ENCODE measurements around the gene PIK3C2G. TPM values are rescaled to one million over a fixed set of nuclear protein-coding genes. Genes with fewer than 3 reads are reported as not detected.

PIK3C2G gene
- total and polyA plus RNA-seq, 10 of the 15 experiments (the other 5 are each of a cell fraction or from before 2014, with no cell fraction given): not detected

GRCh38 chr12:18258929-18259328 lies 2.4 kb upstream of the PIK3C2G start (continued):
- TF ChIP-seq NKRF (conservative IDR thresholded peaks at IDR 0.05): no peak

DNA sequence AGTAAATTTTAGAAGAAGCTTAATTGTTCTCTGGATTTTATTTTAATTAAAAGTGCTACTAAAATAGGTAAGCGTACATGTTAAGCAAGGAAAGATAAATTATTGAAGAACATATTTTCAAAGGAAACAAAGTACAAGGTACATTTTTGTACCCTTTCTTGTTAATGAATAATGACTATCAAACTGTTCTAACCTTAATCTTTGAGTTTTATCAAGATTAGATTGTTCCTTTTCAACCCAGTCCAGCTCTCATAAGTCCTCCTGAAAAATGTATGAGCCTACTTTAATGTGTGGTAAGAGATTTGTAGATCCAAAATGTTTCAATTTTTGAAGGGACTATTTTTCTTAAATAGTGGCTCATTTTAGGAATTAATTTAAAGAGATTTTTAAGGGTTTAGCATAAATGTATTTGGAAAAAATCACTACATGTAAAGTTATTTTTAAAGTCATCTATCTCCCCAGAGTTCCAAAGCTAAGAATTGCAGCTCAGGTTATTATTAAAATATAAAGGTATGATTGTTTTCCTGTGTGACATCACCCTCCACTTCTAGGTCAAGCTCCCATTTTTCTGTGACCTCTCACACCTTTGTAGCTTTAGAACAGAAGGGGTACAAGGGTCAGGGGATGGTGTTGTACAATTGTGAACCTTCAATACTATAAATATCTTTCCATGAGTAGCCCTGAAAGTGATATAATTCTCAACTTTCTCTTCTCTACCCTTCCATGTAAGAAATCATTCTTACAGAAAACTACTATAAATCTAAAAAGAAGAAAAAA lies 1.2 kb upstream of the PIK3C2G start:
- RAD21 ChIA-PET (ENCODE audit: unreplicated experiment): interaction anchor here (1.4 kb wide), 1 partner anchor 10 kb away, joined by 3 read pairs; no protein-coding TSS in a partner anchor
- CTCF ChIA-PET: interaction anchor here (1.0 to 2.8 kb wide), 2 partner anchors 10 to 101 kb away, joined by 3 to 13 read pairs; no protein-coding TSS in a partner anchor
- no peak overlapping the region for H3K9ac ChIP-seq (ENCODE audit: control insufficient read depth, insufficient read depth, low read length)
- in situ Hi-C loops (cut with MboI) (loop anchor here (10.0 kb wide), 1 partner anchor 925 kb away; no protein-coding TSS in a partner anchor), intact Hi-C loops (cut with micrococcal nuclease; ENCODE audit: unreplicated experiment) (loop anchor here (10.0 kb wide), 1 partner anchor 295 kb away; no protein-coding TSS in a partner anchor)
- no peaks in the 10 kb centered on the region for H3K4me1 ChIP-seq (ENCODE audit: control insufficient read depth, insufficient read depth, low read length)
- FAIRE-seq (no peak), ATAC-seq (no peak), DNase-seq (ENCODE audit: low read depth, low spot score) (no peak)
- TF ChIP-seq STAT3 (IDR thresholded peaks at IDR 0.05; ENCODE audit: low read depth, low read length) (no peak), NBN (IDR thresholded peaks at IDR 0.05) (no peak), NR2C2 (IDR thresholded peaks at IDR 0.05; ENCODE audit: borderline replicate concordance, control insufficient read depth, insufficient read length, low read depth) (no peak), NR2F1 (conservative IDR thresholded peaks at IDR 0.05) (no peak), ZBED1 (IDR thresholded peaks at IDR 0.05; ENCODE audit: borderline replicate concordance) (no peak)
- TF ChIP-seq, protein P1, sequence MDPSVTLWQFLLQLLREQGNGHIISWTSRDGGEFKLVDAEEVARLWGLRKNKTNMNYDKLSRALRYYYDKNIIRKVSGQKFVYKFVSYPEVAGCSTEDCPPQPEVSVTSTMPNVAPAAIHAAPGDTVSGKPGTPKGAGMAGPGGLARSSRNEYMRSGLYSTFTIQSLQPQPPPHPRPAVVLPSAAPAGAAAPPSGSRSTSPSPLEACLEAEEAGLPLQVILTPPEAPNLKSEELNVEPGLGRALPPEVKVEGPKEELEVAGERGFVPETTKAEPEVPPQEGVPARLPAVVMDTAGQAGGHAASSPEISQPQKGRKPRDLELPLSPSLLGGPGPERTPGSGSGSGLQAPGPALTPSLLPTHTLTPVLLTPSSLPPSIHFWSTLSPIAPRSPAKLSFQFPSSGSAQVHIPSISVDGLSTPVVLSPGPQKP (IDR thresholded peaks at IDR 0.05; ENCODE audit: low read depth, low read length): no peak
- no peak overlapping the region for H2AFZ ChIP-seq (ENCODE audit: control insufficient read depth, low read depth, low read length)
- no peak overlapping the region for H3K4me3 ChIP-seq
- H3K27me3 ChIP-seq (replicated peaks in 1 of 2; ENCODE audit: control insufficient read depth in 2 of 2, insufficient read depth in 2 of 2, low read length in 1 of 2): no peaks in the 10 kb centered on the region
- BruUV-seq (replicated peaks): no TSS peak
- SMC1A ChIA-PET (ENCODE audit: uncharacterized antibody, unreplicated experiment): no interaction called here
- no peaks in the 10 kb centered on the region for H3K79me2 ChIP-seq (ENCODE audit: control insufficient read depth, insufficient read depth, low read length)
- no peak overlapping the region for H3K27ac ChIP-seq (ENCODE audit: control insufficient read depth, insufficient read depth)
- no peak overlapping the region for H3K4me2 ChIP-seq (ENCODE audit: control insufficient read depth, insufficient read depth)
- no peaks in the 10 kb centered on the region for H3K9me3 ChIP-seq (replicated peaks; ENCODE audit: control insufficient read depth, insufficient read depth, low read length)
- no peaks in the 10 kb centered on the region for H3K36me3 ChIP-seq (ENCODE audit: control insufficient read depth in 2 of 2, insufficient read depth in 2 of 2, low read length in 1 of 2)
- POLR2A ChIA-PET: no interaction called here
- H4K20me1 ChIP-seq (ENCODE audit: control insufficient read depth, insufficient read depth): no peaks in the 10 kb centered on the region
- 0% methylated on average over 1 of the region's 1 CpG for WGBS (ENCODE audit: insufficient coverage, insufficient replicate concordance, low lambda C conversion rate, missing lambda C conversion rate)

All from GM12878 (cell line).